GM19023 (cell line): ENCODE measurements around the gene UBL7.
"Not testable (repeated sequence)": the region's sequence is repeated elsewhere in the genome, so short reads cannot be mapped to it uniquely, and the experiment has no call there.

ENCODE experiments used
- ATAC-seq: cut with Tn5 transposase; IDR thresholded peaks from one replicate; pipeline ENCODE4 v1.9.1; 2021; ENCODE audit warnings: mild to moderate bottlenecking, moderate library complexity; ENCODE audit not compliant: unreplicated experiment

UBL7 gene

GRCh38 chr15:74464897-74465296, 3.9 kb upstream of the UBL7 start:
- no peak for ATAC-seq

- no peak for ATAC-seq
Measured at GRCh38 chr15:74464216-74464615, 3.3 kb upstream of the UBL7 start.

- no peak for ATAC-seq
Measured at GRCh38 chr15:74463634-74464033, 2.7 kb upstream of the UBL7 start.

- ATAC-seq, result no peak
Measured at GRCh38 chr15:74461847-74462511, 1.0 kb upstream of the UBL7 start.

GRCh38 chr15:74460298-74460697, 662 bp downstream of the UBL7 start:
- no peak for ATAC-seq

GRCh38 chr15:74459798-74460197, 1.2 kb downstream of the UBL7 start:
- not testable (repeated sequence) for ATAC-seq

GRCh38 chr15:74458473-74458872, 2.5 kb downstream of the UBL7 start:
- no peak for ATAC-seq

GRCh38 chr15:74457036-74457435, 3.9 kb downstream of the UBL7 start:
- ATAC-seq, result not testable (repeated sequence)

GRCh38 chr15:74454764-74455500, 6.0 kb downstream of the UBL7 start:
- ATAC-seq, result no peak

GRCh38 chr15:74453925-74454763, 6.8 kb downstream of the UBL7 start:
- ATAC-seq, result no peak

- ATAC-seq, result no peak
Measured at GRCh38 chr15:74451861-74452835, 8.8 kb downstream of the UBL7 start.

- ATAC-seq, result no peak
Measured at GRCh38 chr15:74451322-74451721, 9.6 kb downstream of the UBL7 start.

- no peak for ATAC-seq
Measured at GRCh38 chr15:74449643-74450205, 11.2 kb downstream of the UBL7 start.

GRCh38 chr15:74449095-74449494, 11.9 kb downstream of the UBL7 start:
- ATAC-seq, result no peak

GRCh38 chr15:74445816-74446763, 14.9 kb downstream of the UBL7 start:
- no peak for ATAC-seq

- no peak for ATAC-seq
Measured at GRCh38 chr15:74444106-74445062, 16.6 kb downstream of the UBL7 start.

GRCh38 chr15:74443100-74443909, 17.7 kb downstream of the UBL7 start:
- no peak for ATAC-seq
